Activated T-helper 1 cell treated with anti-CD3 and anti-CD28 coated beads, Interleukin-12 subunit alpha, Interleukin-12 subunit beta, Interleukin-2, Interleukin-4 antibody, amounts not matched to agents 30 ng/mL and 10 ng/mL and 1 ng/mL, durations not matched to agents 14 hours and 24 hours and 36 hours (primary cell): ENCODE data around the gene RNASE8. TPM values are rescaled to one million over a fixed set of nuclear protein-coding genes. Genes with fewer than 3 reads are reported as not detected.
"Not testable (repeated sequence)": the region's sequence is repeated elsewhere in the genome, so short reads cannot be mapped to it uniquely, and the experiment has no call there.

ENCODE experiments used
- DNase-seq: peaks from one replicate; pipeline ENCODE4 v3.0.0; 2021; ENCODE audit warnings: low spot score
- H3K27ac Mint-ChIP-seq: one replicate; pipeline ENCODE4 v1.8.0; 2021; ENCODE audit warnings: mild to moderate bottlenecking, mixed read lengths
- H3K27me3 Mint-ChIP-seq: one replicate; pipeline ENCODE4 v1.8.0; 2022; ENCODE audit warnings: mild to moderate bottlenecking, moderate library complexity, mixed read lengths; ENCODE audit not compliant: insufficient read depth
- H3K36me3 Mint-ChIP-seq: one replicate; pipeline ENCODE4 v1.8.0; 2021; ENCODE audit warnings: low read depth, mixed read lengths
- H3K4me1 Mint-ChIP-seq: one replicate; pipeline ENCODE4 v1.8.0; 2021; ENCODE audit warnings: low read depth, mixed read lengths
- H3K4me3 Mint-ChIP-seq: one replicate; pipeline ENCODE4 v1.8.0; 2021; ENCODE audit warnings: mild to moderate bottlenecking, moderate library complexity, mixed read lengths
- H3K9me3 Mint-ChIP-seq: one replicate; pipeline ENCODE4 v1.8.0; 2021; ENCODE audit warnings: mixed read lengths
- intact Hi-C: fragments of 100-400 bp; cut with micrococcal nuclease; formaldehyde crosslinking; loops from one replicate; pipeline ENCODE4 v1.15.1; 2024
- total RNA-seq: library from RNA; stranded (reverse); gene quantifications from 2 replicates; pipeline ENCODE4 v1.2.3, GENCODE V29; 2022

The RNASE8 gene, protein sequence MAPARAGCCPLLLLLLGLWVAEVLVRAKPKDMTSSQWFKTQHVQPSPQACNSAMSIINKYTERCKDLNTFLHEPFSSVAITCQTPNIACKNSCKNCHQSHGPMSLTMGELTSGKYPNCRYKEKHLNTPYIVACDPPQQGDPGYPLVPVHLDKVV
- total RNA-seq = not detected in 2 replicates

DNA sequence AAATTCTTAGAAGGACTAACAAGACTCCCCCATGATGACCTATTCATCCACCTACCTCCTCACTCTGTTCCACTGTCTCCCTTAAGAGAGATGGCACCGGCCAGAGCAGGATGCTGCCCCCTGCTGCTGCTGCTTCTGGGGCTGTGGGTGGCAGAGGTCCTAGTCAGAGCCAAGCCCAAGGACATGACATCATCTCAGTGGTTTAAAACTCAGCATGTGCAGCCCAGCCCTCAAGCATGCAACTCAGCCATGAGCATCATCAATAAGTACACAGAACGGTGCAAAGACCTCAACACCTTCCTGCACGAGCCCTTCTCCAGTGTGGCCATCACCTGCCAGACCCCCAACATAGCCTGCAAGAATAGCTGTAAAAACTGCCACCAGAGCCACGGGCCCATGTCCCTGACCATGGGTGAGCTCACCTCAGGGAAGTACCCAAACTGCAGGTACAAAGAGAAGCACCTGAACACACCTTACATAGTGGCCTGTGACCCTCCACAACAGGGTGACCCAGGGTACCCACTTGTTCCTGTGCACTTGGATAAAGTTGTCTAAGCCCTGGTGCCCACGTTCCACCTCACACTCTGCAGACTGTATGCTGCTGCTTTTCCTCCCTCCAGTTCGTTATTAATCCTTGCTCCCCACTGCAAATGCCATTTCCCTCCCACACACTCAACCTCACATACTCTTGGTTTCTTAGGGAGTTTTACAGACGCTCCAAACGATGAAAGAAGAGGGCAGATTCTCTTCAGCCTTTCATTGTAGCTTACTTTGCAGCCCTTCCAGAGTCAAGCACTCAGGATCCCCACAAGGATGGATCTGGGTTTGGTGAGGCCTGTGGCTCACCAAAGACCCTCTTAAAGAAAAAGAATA is at the start of gene RNASE8:
Gene RNASE8 (plus strand): TSS at position 20 of the 873 bp plus-strand sequence. CDS start 71 bp downstream, at position 91.
- Mint-ChIP-seq H3K4me3 (no peak within 1 kb of the TSS), H3K36me3 (no peaks in the 10 kb centered on the region), H3K27ac (no peak within 1 kb of the TSS), H3K27me3 (peaks cover 31% of the 10 kb centered on the region), H3K9me3 (no peaks in the 10 kb centered on the region), H3K4me1 (no peaks in the 10 kb centered on the region)
- no peak for DNase-seq
- intact Hi-C loops = loop anchor here (1.0 kb wide), 1 partner anchor 44 kb away; no protein-coding TSS in a partner anchor

- H3K4me1 Mint-ChIP-seq, H3K36me3 Mint-ChIP-seq, H3K27ac Mint-ChIP-seq, H3K4me3 Mint-ChIP-seq, DNase-seq, H3K9me3 Mint-ChIP-seq, intact Hi-C loops: not testable (repeated sequence)
- peaks cover 26% of the 10 kb centered on the region for H3K27me3 Mint-ChIP-seq
These were observed 47.9 kb upstream of the RNASE8 start for GRCh38 chr14:21009721-21010120.

- DNase-seq = no peak
- intact Hi-C loops = no loop called here
- H3K4me3 Mint-ChIP-seq = no peak overlapping the region
- H3K9me3 Mint-ChIP-seq = no peaks in the 10 kb centered on the region
- H3K27me3 Mint-ChIP-seq = peaks cover 26% of the 10 kb centered on the region
- H3K4me1 Mint-ChIP-seq = no peaks in the 10 kb centered on the region
- no peaks in the 10 kb centered on the region for H3K36me3 Mint-ChIP-seq
- H3K27ac Mint-ChIP-seq = no peak overlapping the region
These were observed 46.5 kb upstream of the RNASE8 start for GRCh38 chr14:21011136-21011535.

- intact Hi-C loops = loop anchor here (1.0 kb wide), 5 partner anchors 10 to 93 kb away; partner anchors contain the start of gene RNASE8
- H3K4me1 Mint-ChIP-seq = no peaks in the 10 kb centered on the region
- H3K4me3 Mint-ChIP-seq = no peak overlapping the region
- H3K9me3 Mint-ChIP-seq = no peaks in the 10 kb centered on the region
- no peaks in the 10 kb centered on the region for H3K36me3 Mint-ChIP-seq
- no peak overlapping the region for H3K27ac Mint-ChIP-seq
- H3K27me3 Mint-ChIP-seq = peaks cover 19% of the 10 kb centered on the region
- peak; percentile 58 for DNase-seq
These were observed 42.8 kb upstream of the RNASE8 start for GRCh38 chr14:21014761-21015190.

GRCh38 chr14:21015312-21015711 is 42.3 kb upstream of the RNASE8 start:
- H3K4me3 Mint-ChIP-seq = no peak overlapping the region
- H3K27me3 Mint-ChIP-seq = peaks cover 19% of the 10 kb centered on the region
- no peak for DNase-seq
- H3K9me3 Mint-ChIP-seq = no peaks in the 10 kb centered on the region
- no peaks in the 10 kb centered on the region for H3K36me3 Mint-ChIP-seq
- no peak overlapping the region for H3K27ac Mint-ChIP-seq
- intact Hi-C loops = no loop called here
- no peaks in the 10 kb centered on the region for H3K4me1 Mint-ChIP-seq

GRCh38 chr14:21016413-21017190 is 41.0 kb upstream of the RNASE8 start:
- intact Hi-C loops = no loop called here
- H3K4me3 Mint-ChIP-seq = no peak overlapping the region
- DNase-seq = no peak
- no peaks in the 10 kb centered on the region for H3K9me3 Mint-ChIP-seq
- H3K27me3 Mint-ChIP-seq = peaks cover 21% of the 10 kb centered on the region
- no peak overlapping the region for H3K27ac Mint-ChIP-seq
- H3K4me1 Mint-ChIP-seq = no peaks in the 10 kb centered on the region
- no peaks in the 10 kb centered on the region for H3K36me3 Mint-ChIP-seq

- intact Hi-C loops = no loop called here
- DNase-seq = no peak
- Mint-ChIP-seq H3K27me3 (peaks cover 20% of the 10 kb centered on the region), H3K36me3 (no peaks in the 10 kb centered on the region), H3K4me1 (no peaks in the 10 kb centered on the region), H3K4me3 (no peak overlapping the region), H3K27ac (no peak overlapping the region), H3K9me3 (no peaks in the 10 kb centered on the region)
These were observed 39.9 kb upstream of the RNASE8 start for GRCh38 chr14:21017528-21018245.

- Mint-ChIP-seq H3K27me3 (peaks cover 22% of the 10 kb centered on the region), H3K4me1 (no peaks in the 10 kb centered on the region), H3K36me3 (no peaks in the 10 kb centered on the region), H3K9me3 (no peaks in the 10 kb centered on the region), H3K27ac (no peak overlapping the region), H3K4me3 (no peak overlapping the region)
- intact Hi-C loops = no loop called here
- DNase-seq = no peak
These were observed 39.3 kb upstream of the RNASE8 start for GRCh38 chr14:21018286-21018685.

DNA sequence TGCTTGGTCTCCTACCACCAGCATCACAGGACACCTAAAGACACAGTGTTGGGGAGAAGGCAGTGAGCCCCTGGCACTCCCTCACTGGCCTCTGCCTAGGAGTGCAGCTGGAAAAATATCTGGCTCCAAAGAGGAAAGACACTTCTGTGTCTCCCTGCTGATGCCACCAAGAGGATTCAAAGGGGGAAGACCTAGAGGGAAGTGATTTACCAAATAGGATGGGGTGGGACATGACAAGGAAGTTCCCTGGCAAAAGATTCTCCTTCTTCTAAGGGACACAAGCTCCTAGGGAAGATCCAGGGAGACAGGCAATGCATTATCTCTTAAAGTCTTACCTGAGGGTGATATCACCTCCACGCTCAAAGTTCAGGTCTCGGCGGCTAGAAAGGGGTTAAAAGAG is 38.8 kb upstream of the RNASE8 start:
- Mint-ChIP-seq H3K4me3 (no peak overlapping the region), H3K36me3 (no peaks in the 10 kb centered on the region), H3K27ac (no peak overlapping the region), H3K9me3 (no peaks in the 10 kb centered on the region), H3K4me1 (no peaks in the 10 kb centered on the region), H3K27me3 (peaks cover 24% of the 10 kb centered on the region)
- intact Hi-C loops = no loop called here
- no peak for DNase-seq

DNA sequence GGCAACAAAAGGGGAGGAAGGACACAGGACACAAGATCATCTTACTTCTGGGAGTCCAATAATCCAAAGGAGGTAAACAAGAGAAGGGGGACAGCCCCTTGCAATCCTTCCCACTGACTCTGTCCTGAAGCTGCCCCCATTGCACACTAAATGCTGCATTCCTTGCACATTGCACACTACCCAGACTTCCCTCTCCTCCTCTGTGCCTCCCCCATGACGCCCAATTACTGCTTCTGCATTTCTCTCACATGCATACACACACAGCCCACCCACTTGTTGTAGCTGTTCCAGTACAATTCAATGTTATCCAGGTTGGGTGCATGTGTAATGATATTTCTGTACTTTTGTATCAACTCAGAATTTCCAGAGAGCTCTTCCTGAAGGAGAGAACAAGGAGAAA is 38.3 kb upstream of the RNASE8 start:
- intact Hi-C loops = no loop called here
- peaks cover 6% of the 10 kb centered on the region for H3K4me1 Mint-ChIP-seq
- H3K4me3 Mint-ChIP-seq = no peak overlapping the region
- H3K36me3 Mint-ChIP-seq = no peaks in the 10 kb centered on the region
- no peak overlapping the region for H3K27ac Mint-ChIP-seq
- no peak for DNase-seq
- no peaks in the 10 kb centered on the region for H3K9me3 Mint-ChIP-seq
- H3K27me3 Mint-ChIP-seq = peaks cover 26% of the 10 kb centered on the region

DNA sequence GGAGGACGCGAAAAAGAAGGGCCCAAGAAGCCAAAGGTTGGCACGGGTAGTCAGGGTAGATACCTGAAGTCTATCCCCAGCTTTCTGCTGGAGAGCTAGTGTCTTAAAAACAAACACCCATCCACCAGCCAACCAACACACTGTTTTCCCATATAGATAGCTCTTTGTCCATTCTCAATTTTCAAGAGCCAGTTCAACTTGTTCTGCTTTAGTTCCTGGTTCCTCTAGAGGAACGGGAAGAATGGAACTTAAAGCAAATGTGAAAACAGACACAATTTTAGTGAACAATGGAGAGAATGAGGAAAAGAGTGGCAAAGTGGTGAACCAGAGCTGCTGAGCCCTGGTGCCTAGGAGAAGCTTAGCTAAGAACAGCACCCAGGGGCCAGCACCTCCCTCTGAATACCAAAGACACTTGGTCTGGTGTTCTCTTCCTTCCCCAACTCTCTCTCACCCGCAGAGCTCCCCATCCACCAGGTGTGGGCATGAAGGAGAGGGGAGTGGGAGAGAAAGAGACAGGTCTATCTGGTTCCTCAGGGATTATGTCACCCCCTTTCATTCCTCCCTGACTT is 36.6 kb upstream of the RNASE8 start:
- H3K9me3 Mint-ChIP-seq = no peaks in the 10 kb centered on the region
- DNase-seq = no peak
- peaks cover 6% of the 10 kb centered on the region for H3K4me1 Mint-ChIP-seq
- no peaks in the 10 kb centered on the region for H3K36me3 Mint-ChIP-seq
- no peak overlapping the region for H3K27ac Mint-ChIP-seq
- intact Hi-C loops = no loop called here
- peaks cover 30% of the 10 kb centered on the region for H3K27me3 Mint-ChIP-seq
- no peak overlapping the region for H3K4me3 Mint-ChIP-seq

DNA sequence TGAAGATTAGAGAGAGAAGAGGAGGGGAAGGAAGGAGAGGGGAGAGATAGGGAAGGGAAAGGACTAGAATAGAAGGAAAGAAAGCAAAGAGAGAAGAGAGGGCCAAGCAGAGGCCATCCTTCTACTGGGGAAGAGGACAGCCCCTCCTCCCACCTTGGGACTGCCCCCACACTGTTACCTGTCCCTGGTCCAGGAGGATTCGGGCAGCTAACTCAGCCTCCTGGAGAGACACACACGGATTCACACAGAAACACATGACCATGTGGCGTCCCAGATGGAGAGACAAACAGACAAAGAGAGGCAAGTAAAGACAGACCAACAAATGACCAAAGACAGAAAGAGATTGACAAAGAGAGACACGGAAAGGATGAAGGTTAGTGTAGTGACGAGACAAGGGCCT is 34.9 kb upstream of the RNASE8 start:
- no peak overlapping the region for H3K4me3 Mint-ChIP-seq
- no peak for DNase-seq
- no peaks in the 10 kb centered on the region for H3K9me3 Mint-ChIP-seq
- H3K27me3 Mint-ChIP-seq = peaks cover 35% of the 10 kb centered on the region
- no peak overlapping the region for H3K27ac Mint-ChIP-seq
- H3K4me1 Mint-ChIP-seq = peaks cover 6% of the 10 kb centered on the region
- intact Hi-C loops = no loop called here
- no peaks in the 10 kb centered on the region for H3K36me3 Mint-ChIP-seq
